ENCODE results near the gene BDKRB1. TPM values are rescaled to one million over a fixed set of nuclear protein-coding genes. Genes with fewer than 3 reads are reported as not detected.

Gene BDKRB1
- total RNA-seq, 1 experiment from 2014 or later: not detected

GRCh38 chr14:96233661-96234060, 22.3 kb upstream of the BDKRB1 start:
- ATAC-seq: no peak
- Histone ChIP-seq H3K9me3 (ENCODE audit: control insufficient read depth, insufficient read depth, low read depth, low read length) (no peaks in the 10 kb centered on the region), H3K4me3 (ENCODE audit: low read depth in 2 of 2, low read length in 2 of 2) (no peak overlapping the region), H3K27me3 (ENCODE audit: control insufficient read depth, insufficient read depth, low read length) (no peaks in the 10 kb centered on the region), H3K36me3 (ENCODE audit: control insufficient read depth, insufficient read depth, low read length) (no peaks in the 10 kb centered on the region), H3K4me1 (ENCODE audit: control insufficient read depth, insufficient read depth, low read length) (no peaks in the 10 kb centered on the region), H3K27ac (ENCODE audit: low read length) (no peak overlapping the region)
- BruUV-seq (replicated peaks): no TSS peak
- ChIA-PET POLR2A (no interaction called here), CTCF (no interaction called here)
- TF ChIP-seq POLR2AphosphoS5 (IDR thresholded peaks at IDR 0.05; ENCODE audit: low read depth, low read length): no peak
- no peak for TF ChIP-seq SIN3A (IDR thresholded peaks at IDR 0.05; ENCODE audit: borderline replicate concordance, insufficient read depth, low read depth, low read length)
- no peak for TF ChIP-seq REST (IDR thresholded peaks at IDR 0.05; ENCODE audit: insufficient read depth in 1 of 2, low read depth in 2 of 2, low read length in 1 of 2)
- no peak for TF ChIP-seq TCF7L2 (IDR thresholded peaks at IDR 0.05; ENCODE audit: low read depth, low read length)
- TF ChIP-seq CTCF (IDR thresholded peaks at IDR 0.05): no peak
- intact Hi-C loops (cut with micrococcal nuclease; ENCODE audit: unreplicated experiment) (no loop called here), in situ Hi-C loops (cut with HindIII; ENCODE audit: low pct_unique_long_range_greater_than_20kb, low sequenced_read_pairs) (no loop called here)
- no peak for DNase-seq (ENCODE audit: low read depth, low spot score)

- Histone ChIP-seq H3K27me3 (ENCODE audit: control insufficient read depth, insufficient read depth, low read length) (no peaks in the 10 kb centered on the region), H3K4me3 (ENCODE audit: low read depth in 2 of 2, low read length in 2 of 2) (no peak overlapping the region), H3K9me3 (ENCODE audit: control insufficient read depth, insufficient read depth, low read depth, low read length) (no peaks in the 10 kb centered on the region), H3K36me3 (ENCODE audit: control insufficient read depth, insufficient read depth, low read length) (no peaks in the 10 kb centered on the region), H3K4me1 (ENCODE audit: control insufficient read depth, insufficient read depth, low read length) (no peaks in the 10 kb centered on the region), H3K27ac (ENCODE audit: low read length) (no peak overlapping the region)
- intact Hi-C loops (cut with micrococcal nuclease; ENCODE audit: unreplicated experiment): no loop called here
- TF ChIP-seq SIN3A (IDR thresholded peaks at IDR 0.05; ENCODE audit: borderline replicate concordance, insufficient read depth, low read depth, low read length): no peak
- no peak for TF ChIP-seq POLR2AphosphoS5 (IDR thresholded peaks at IDR 0.05; ENCODE audit: low read depth, low read length)
- TF ChIP-seq REST (IDR thresholded peaks at IDR 0.05; ENCODE audit: insufficient read depth in 1 of 2, low read depth in 2 of 2, low read length in 1 of 2): no peak
- TF ChIP-seq TCF7L2 (IDR thresholded peaks at IDR 0.05; ENCODE audit: low read depth, low read length): no peak
- no peak for TF ChIP-seq CTCF (IDR thresholded peaks at IDR 0.05)
- ChIA-PET POLR2A (no interaction called here), CTCF (no interaction called here)
- DNase-seq (ENCODE audit: low read depth, low spot score): no peak
- no TSS peak for BruUV-seq (replicated peaks)
- no peak for ATAC-seq
- in situ Hi-C loops (cut with HindIII; ENCODE audit: low pct_unique_long_range_greater_than_20kb, low sequenced_read_pairs): no loop called here
Measured at GRCh38 chr14:96235426-96235825, 20.6 kb upstream of the BDKRB1 start.
